ENCODE data around the gene PLEKHH2.

PLEKHH2 gene

DNA sequence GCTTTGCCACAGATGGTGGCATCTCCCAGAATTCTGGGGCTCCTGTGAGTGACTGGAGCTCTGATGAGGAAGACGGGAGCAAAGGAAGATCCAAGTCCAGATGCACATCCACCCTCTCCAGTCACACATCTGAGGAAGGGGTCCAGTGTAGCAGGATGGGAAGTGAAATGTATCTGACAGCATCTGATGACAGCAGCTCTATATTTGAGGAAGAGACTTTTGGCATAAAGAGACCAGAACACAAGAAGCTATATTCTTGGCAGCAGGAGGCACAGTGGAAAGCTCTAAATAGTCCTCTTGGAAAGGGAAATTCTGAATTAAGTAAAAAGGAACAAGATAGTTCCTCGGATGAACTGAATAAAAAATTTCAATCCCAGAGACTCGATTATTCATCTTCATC lies 62.7 kb downstream of the PLEKHH2 start:
- TF ChIP-seq CTCF (IDR thresholded peaks at IDR 0.05) = no peak

DNA sequence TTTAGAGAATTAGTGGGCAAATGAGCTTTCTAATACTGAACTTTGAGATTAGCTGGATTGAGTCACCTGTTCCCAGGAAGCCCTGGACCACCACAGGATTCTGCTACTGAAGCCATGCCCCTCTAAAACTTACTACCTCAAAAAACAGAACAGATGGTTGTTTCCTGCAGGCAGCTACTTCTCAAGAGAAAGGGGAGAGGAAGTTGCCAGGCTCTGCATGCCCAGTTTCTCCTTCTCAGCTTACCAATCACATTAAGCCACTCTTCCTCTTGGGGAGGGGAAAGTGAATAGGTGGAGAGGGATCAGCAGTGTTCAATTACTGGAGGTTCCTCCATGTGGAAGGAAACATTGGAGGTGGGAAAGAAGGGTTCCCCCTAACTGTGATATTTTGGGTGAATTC lies 64.1 kb downstream of the PLEKHH2 start:
- TF ChIP-seq CTCF (IDR thresholded peaks at IDR 0.05) = no peak

- TF ChIP-seq CTCF (IDR thresholded peaks at IDR 0.05) = no peak
Observed at GRCh38 chr2:43707255-43708015, 70.4 kb downstream of the PLEKHH2 start.

GRCh38 chr2:43708178-43708577 lies 71.1 kb downstream of the PLEKHH2 start:
- no peak for TF ChIP-seq CTCF (IDR thresholded peaks at IDR 0.05)

GRCh38 chr2:43708891-43709290 lies 71.8 kb downstream of the PLEKHH2 start:
- no peak for TF ChIP-seq CTCF (IDR thresholded peaks at IDR 0.05)

- TF ChIP-seq CTCF (IDR thresholded peaks at IDR 0.05) = no peak
Observed at GRCh38 chr2:43710866-43711265, 73.8 kb downstream of the PLEKHH2 start.

DNA sequence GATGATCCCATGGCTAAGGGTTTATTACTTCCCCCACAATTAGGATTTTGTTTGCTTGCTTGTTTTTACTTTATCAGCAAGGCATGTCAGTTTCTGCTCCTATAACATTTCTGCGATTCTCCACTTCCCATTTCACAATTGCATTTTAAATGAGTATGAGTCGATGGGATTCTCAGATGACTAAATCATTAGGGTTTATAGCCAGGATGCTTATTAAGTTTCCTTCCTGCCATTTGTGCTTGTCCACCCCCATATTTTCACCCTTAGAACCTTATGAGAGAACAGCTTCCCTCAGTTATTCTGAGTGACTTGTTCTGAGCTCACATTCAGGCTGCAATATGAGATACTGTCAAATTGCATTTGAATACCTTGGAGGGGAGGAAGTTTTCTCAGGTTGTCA lies 77.1 kb downstream of the PLEKHH2 start:
- TF ChIP-seq CTCF (IDR thresholded peaks at IDR 0.05) = no peak
